ENCODE results near the gene RASSF6. TPM values are rescaled to one million over a fixed set of nuclear protein-coding genes. Genes with fewer than 3 reads are reported as not detected.

Gene RASSF6
- total RNA-seq, 2 donors from 2014 or later, result 1.2 to 3.9 TPM

DNA sequence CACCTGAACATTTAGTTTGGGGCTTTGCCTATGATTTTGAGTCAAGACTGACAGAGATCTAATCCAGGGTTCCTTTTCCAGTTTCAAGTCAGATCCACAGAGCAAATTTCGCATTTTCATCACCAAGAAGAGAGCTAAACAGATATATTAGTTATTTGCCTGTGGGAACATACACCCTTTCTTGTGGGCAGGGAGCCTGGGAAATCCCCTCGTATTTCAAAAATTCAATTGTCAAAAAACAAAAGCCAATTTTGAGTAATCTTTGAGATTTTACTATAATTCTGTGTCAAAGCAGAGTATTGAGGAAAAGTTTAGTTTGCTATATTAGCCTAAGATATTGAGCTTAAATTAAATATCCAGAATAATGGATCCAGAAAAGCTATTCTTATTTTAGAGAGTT is 82.1 kb downstream of the RASSF6 start:
- Mint-ChIP-seq H3K9me3 (no peaks in the 10 kb centered on the region), H3K27ac (no peak overlapping the region), H3K4me3 (no peak overlapping the region), H3K27me3 (ENCODE audit: insufficient read depth) (no peaks in the 10 kb centered on the region), H3K4me1 (no peaks in the 10 kb centered on the region), H3K36me3 (ENCODE audit: low read depth) (no peaks in the 10 kb centered on the region)
- no peak for DNase-seq
- H3K36me3 ChIP-seq (ENCODE audit: control insufficient read depth, insufficient read depth, low read length), result no peaks in the 10 kb centered on the region
- H3K9me3 ChIP-seq (ENCODE audit: control insufficient read depth, low read length), result no peaks in the 10 kb centered on the region
- no peaks in the 10 kb centered on the region for H3K4me1 ChIP-seq (ENCODE audit: control insufficient read depth, insufficient read depth, low read length)
- H3K27ac ChIP-seq (ENCODE audit: low read depth, low read length), result no peak overlapping the region
- H3K9ac ChIP-seq (ENCODE audit: extremely low read depth, low read length, poor library complexity, severe bottlenecking), result no peak overlapping the region
- H3K4me3 ChIP-seq (ENCODE audit: low read length), result no peak overlapping the region
- H3K27me3 ChIP-seq (ENCODE audit: control insufficient read depth, insufficient read depth, low read length, poor library complexity, severe bottlenecking), result no peaks in the 10 kb centered on the region
- WGBS, 2 experiments (ENCODE audit: insufficient coverage in 1 of 2, insufficient read length in 1 of 2), result 98% methylated on average over 2 of the region's 2 CpGs; no CpG with 5 or more reads in 1 of the 2 experiments
- TF ChIP-seq, protein P1, sequence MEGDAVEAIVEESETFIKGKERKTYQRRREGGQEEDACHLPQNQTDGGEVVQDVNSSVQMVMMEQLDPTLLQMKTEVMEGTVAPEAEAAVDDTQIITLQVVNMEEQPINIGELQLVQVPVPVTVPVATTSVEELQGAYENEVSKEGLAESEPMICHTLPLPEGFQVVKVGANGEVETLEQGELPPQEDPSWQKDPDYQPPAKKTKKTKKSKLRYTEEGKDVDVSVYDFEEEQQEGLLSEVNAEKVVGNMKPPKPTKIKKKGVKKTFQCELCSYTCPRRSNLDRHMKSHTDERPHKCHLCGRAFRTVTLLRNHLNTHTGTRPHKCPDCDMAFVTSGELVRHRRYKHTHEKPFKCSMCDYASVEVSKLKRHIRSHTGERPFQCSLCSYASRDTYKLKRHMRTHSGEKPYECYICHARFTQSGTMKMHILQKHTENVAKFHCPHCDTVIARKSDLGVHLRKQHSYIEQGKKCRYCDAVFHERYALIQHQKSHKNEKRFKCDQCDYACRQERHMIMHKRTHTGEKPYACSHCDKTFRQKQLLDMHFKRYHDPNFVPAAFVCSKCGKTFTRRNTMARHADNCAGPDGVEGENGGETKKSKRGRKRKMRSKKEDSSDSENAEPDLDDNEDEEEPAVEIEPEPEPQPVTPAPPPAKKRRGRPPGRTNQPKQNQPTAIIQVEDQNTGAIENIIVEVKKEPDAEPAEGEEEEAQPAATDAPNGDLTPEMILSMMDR (conservative IDR thresholded peaks at IDR 0.05), result no peak

DNA sequence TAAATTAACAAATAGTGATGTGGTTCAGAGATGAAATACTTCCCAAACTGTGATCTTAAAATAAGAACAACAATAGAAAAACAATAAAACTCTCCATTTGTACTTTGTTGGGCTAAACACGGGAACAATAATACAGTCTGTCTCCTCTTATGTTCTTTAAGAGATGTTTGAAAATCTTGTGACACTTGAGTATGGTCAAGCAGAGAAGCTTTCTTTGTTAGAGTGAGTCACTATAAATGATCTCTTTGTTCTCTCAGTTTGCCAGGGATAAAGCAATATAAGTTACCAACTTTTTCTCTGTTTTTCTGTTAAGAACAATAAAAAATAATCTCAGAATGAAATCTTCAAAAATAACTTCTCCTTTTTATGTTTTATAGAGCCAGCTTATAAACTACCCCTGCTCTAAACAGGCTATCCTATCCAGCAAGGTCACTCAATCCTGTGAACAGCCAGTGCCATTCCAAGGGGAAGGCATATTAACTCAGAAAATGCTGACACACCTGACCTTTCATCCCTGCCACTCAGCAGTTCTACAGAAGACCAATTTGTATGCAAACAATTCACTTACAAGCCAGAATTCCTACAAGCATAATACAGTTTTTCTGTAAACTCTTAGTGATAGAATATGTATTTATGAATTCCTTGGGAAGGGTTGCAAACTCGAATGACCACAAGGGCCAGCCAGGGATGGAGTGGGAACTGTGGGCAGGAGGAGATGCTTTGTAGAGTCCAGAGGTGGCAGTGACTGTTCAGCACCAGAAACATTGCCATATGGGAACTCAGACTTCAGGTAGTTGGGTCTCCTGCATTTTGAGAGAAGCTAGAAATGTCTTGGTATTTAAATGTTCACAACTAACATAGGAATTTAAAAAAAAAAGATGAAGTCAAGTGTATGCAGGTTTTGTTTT is 86.5 kb downstream of the RASSF6 start:
- Histone ChIP-seq H3K27me3 (ENCODE audit: control insufficient read depth, insufficient read depth, low read length, poor library complexity, severe bottlenecking) (no peaks in the 10 kb centered on the region), H3K4me3 (ENCODE audit: low read length) (no peak overlapping the region), H3K9me3 (ENCODE audit: control insufficient read depth, low read length) (no peaks in the 10 kb centered on the region), H3K36me3 (ENCODE audit: control insufficient read depth, insufficient read depth, low read length) (no peaks in the 10 kb centered on the region), H3K4me1 (ENCODE audit: control insufficient read depth, insufficient read depth, low read length) (no peaks in the 10 kb centered on the region), H3K9ac (ENCODE audit: extremely low read depth, low read length, poor library complexity, severe bottlenecking) (no peak overlapping the region), H3K27ac (ENCODE audit: low read depth, low read length) (no peak overlapping the region)
- H3K27me3 Mint-ChIP-seq (ENCODE audit: insufficient read depth), result no peaks in the 10 kb centered on the region
- no peak overlapping the region for H3K27ac Mint-ChIP-seq
- no peak overlapping the region for H3K4me3 Mint-ChIP-seq
- no peak for DNase-seq
- H3K4me1 Mint-ChIP-seq, result no peaks in the 10 kb centered on the region
- TF ChIP-seq, protein P1 (conservative IDR thresholded peaks at IDR 0.05), result no peak
- H3K36me3 Mint-ChIP-seq (ENCODE audit: low read depth), result no peaks in the 10 kb centered on the region
- no peaks in the 10 kb centered on the region for H3K9me3 Mint-ChIP-seq
- WGBS, 2 experiments (ENCODE audit: insufficient coverage in 1 of 2, insufficient read length in 1 of 2), result 89 to 100% methylated on average over 2 of the region's 2 CpGs

DNA sequence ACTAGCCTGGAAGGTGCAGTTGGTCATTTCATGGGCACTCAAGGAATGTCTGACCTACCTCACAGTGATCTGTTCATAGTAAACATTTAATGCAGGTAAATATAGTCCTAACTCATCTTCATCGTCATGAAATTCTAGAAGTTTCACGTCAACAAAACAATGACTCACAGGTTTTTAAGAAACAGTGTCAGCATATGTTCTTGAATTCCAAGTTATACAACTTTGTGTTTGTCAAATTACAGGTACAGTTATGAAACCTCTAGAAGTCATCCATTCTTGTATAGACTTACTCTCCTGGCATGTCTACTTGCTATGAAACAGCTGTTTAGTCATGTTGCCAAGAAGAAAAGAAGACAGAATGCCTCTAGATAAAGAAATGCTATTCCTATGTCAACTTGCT is 92.1 kb downstream of the RASSF6 start:
- peaks cover 7% of the 10 kb centered on the region for H3K4me1 ChIP-seq (ENCODE audit: control insufficient read depth, insufficient read depth, low read length)
- Mint-ChIP-seq H3K9me3 (no peaks in the 10 kb centered on the region), H3K27ac (no peak overlapping the region), H3K27me3 (ENCODE audit: insufficient read depth) (no peaks in the 10 kb centered on the region), H3K36me3 (ENCODE audit: low read depth) (no peaks in the 10 kb centered on the region), H3K4me1 (peaks cover 7% of the 10 kb centered on the region), H3K4me3 (no peak overlapping the region)
- H3K27me3 ChIP-seq (ENCODE audit: control insufficient read depth, insufficient read depth, low read length, poor library complexity, severe bottlenecking), result no peaks in the 10 kb centered on the region
- H3K36me3 ChIP-seq (ENCODE audit: control insufficient read depth, insufficient read depth, low read length), result no peaks in the 10 kb centered on the region
- H3K9me3 ChIP-seq (ENCODE audit: control insufficient read depth, low read length), result no peaks in the 10 kb centered on the region
- H3K27ac ChIP-seq (ENCODE audit: low read depth, low read length), result no peak overlapping the region
- DNase-seq, result no peak
- 98 to 100% methylated on average over 2 of the region's 2 CpGs for WGBS, 2 experiments (ENCODE audit: insufficient coverage in 1 of 2, insufficient read length in 1 of 2)
- H3K9ac ChIP-seq (ENCODE audit: extremely low read depth, low read length, poor library complexity, severe bottlenecking), result no peak overlapping the region
- H3K4me3 ChIP-seq (ENCODE audit: low read length), result no peak overlapping the region
- TF ChIP-seq, protein P1 (conservative IDR thresholded peaks at IDR 0.05), result no peak

Data from endodermal cell (in vitro differentiated cells).